Endothelial cell of umbilical vein (primary cell): ENCODE results near the gene RASL10B.

ENCODE experiments used
- EZH2 ChIP-seq: IDR thresholded peaks from 2 replicates; pipeline ENCODE4 v1.6.1; 2012; ENCODE audit warnings: borderline replicate concordance, low read depth, mild to moderate bottlenecking, moderate library complexity, low read length, inconsistent platforms; ENCODE audit not compliant: severe bottlenecking
- GATA2 ChIP-seq: IDR thresholded peaks from 2 replicates; pipeline ENCODE4 v1.7.0; 2011; ENCODE audit warnings: low read depth, mild to moderate bottlenecking, moderate library complexity, mixed read lengths, low read length; ENCODE audit not compliant: insufficient read length, insufficient read depth
- JUN ChIP-seq: IDR thresholded peaks from 2 replicates; pipeline ENCODE4 v1.6.1; 2011; ENCODE audit warnings: borderline replicate concordance, low read depth; ENCODE audit not compliant: insufficient read length, insufficient read depth
- MYC ChIP-seq: IDR thresholded peaks from one replicate; pipeline ENCODE4 v1.6.1; 2011; ENCODE audit warnings: mild to moderate bottlenecking, low read depth, low read length
- POLR2A ChIP-seq: IDR thresholded peaks from 2 replicates; pipeline ENCODE4 v1.6.1; 2012; ENCODE audit warnings: low read depth, mild to moderate bottlenecking, control low read depth, low read length
- POLR2AphosphoS5 ChIP-seq: IDR thresholded peaks from 2 replicates; pipeline ENCODE4 v1.6.1; 2012; ENCODE audit warnings: low read depth, mild to moderate bottlenecking, control low read depth, low read length, moderate library complexity; ENCODE audit not compliant: insufficient read depth
- TF ChIP-seq, protein P1 (sequence below), 2 donors: IDR thresholded peaks; 1 replicate in 1 of 2; 2 replicates in 1 of 2; pipeline ENCODE4 v1.5.1; 2011; ENCODE audit warnings: low read length in 2 of 2, mild to moderate bottlenecking in 2 of 2, moderate library complexity in 2 of 2, control low read depth in 1 of 2, inconsistent platforms in 1 of 2, low read depth in 1 of 2; ENCODE audit not compliant: insufficient read depth in 1 of 2; ENCODE audit errors: extremely low read depth in 1 of 2
- TF ChIP-seq, protein P2 (sequence below): IDR thresholded peaks from 2 replicates; pipeline ENCODE4 v1.6.1; 2011; ENCODE audit not compliant: insufficient read depth, insufficient read length

GRCh38 chr17:35766489-35766877, 35.0 kb downstream of the RASL10B start:
- TF ChIP-seq, protein P1, sequence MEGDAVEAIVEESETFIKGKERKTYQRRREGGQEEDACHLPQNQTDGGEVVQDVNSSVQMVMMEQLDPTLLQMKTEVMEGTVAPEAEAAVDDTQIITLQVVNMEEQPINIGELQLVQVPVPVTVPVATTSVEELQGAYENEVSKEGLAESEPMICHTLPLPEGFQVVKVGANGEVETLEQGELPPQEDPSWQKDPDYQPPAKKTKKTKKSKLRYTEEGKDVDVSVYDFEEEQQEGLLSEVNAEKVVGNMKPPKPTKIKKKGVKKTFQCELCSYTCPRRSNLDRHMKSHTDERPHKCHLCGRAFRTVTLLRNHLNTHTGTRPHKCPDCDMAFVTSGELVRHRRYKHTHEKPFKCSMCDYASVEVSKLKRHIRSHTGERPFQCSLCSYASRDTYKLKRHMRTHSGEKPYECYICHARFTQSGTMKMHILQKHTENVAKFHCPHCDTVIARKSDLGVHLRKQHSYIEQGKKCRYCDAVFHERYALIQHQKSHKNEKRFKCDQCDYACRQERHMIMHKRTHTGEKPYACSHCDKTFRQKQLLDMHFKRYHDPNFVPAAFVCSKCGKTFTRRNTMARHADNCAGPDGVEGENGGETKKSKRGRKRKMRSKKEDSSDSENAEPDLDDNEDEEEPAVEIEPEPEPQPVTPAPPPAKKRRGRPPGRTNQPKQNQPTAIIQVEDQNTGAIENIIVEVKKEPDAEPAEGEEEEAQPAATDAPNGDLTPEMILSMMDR (IDR thresholded peaks at IDR 0.05; ENCODE audit: extremely low read depth in 1 of 2, insufficient read depth in 1 of 2, low read depth in 1 of 2, low read length in 2 of 2), result no peak
- TF ChIP-seq POLR2A, result no peak
- no peak for TF ChIP-seq EZH2
- TF ChIP-seq, protein P2, sequence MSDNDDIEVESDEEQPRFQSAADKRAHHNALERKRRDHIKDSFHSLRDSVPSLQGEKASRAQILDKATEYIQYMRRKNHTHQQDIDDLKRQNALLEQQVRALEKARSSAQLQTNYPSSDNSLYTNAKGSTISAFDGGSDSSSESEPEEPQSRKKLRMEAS, result no peak
- TF ChIP-seq MYC, result no peak
- no peak for TF ChIP-seq POLR2AphosphoS5
- no peak for TF ChIP-seq JUN
- TF ChIP-seq GATA2, result no peak
